ENCODE data around the gene SIT1.

DNA sequence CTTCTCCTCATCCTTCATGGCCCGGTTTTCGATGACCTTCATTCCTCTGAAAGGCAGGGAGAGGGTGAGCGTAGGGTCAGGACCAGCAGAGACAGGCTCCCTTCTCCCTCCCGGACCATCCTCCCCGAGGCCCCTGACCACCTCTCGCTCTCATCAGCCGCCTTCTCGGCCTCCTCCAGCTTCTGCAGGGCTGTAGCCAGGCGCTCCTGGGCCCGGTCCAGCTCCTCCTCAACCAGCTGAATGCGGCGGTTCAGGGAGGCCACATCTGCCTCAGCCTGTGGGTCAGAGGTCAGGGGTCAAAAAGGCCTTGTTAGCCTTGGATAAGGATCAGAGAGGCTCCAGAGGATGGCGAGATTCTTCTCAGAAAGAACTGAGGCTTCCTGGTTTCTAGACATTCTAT is 34.8 kb upstream of the SIT1 start:
- TF ChIP-seq, protein P1, sequence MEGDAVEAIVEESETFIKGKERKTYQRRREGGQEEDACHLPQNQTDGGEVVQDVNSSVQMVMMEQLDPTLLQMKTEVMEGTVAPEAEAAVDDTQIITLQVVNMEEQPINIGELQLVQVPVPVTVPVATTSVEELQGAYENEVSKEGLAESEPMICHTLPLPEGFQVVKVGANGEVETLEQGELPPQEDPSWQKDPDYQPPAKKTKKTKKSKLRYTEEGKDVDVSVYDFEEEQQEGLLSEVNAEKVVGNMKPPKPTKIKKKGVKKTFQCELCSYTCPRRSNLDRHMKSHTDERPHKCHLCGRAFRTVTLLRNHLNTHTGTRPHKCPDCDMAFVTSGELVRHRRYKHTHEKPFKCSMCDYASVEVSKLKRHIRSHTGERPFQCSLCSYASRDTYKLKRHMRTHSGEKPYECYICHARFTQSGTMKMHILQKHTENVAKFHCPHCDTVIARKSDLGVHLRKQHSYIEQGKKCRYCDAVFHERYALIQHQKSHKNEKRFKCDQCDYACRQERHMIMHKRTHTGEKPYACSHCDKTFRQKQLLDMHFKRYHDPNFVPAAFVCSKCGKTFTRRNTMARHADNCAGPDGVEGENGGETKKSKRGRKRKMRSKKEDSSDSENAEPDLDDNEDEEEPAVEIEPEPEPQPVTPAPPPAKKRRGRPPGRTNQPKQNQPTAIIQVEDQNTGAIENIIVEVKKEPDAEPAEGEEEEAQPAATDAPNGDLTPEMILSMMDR (IDR thresholded peaks at IDR 0.05) = no peak
- TF ChIP-seq POLR2A (IDR thresholded peaks at IDR 0.05) (no peak), POLR2AphosphoS5 (IDR thresholded peaks at IDR 0.05) (no peak)

Measured in prostate gland (tissue), 2 donors.